ENCODE data around the gene TGFB1I1. TPM values are rescaled to one million over a fixed set of nuclear protein-coding genes. Genes with fewer than 3 reads are reported as not detected.

TGFB1I1 gene
- total RNA-seq, 1 experiment from 2014 or later: 4.3 TPM

- TF ChIP-seq JUN (CRISPR knock-in tag; IDR thresholded peaks at IDR 0.05) (no peak), ELF4 (CRISPR knock-in tag; IDR thresholded peaks at IDR 0.05; ENCODE audit: low read depth) (no peak), CTCF (IDR thresholded peaks at IDR 0.05) (0 out of 2 replicates have a peak, but pooled peaks have one; percentile 33)
These were observed 16.2 kb upstream of the TGFB1I1 start (continued) for GRCh38 chr16:31455601-31456314.

- no peaks in the 10 kb centered on the region for H3K27me3 Mint-ChIP-seq (ENCODE audit: low read depth)
- no peaks in the 10 kb centered on the region for H3K36me3 Mint-ChIP-seq
- ATAC-seq (no peak), DNase-seq (ENCODE audit: low spot score) (no peak)
- peak overlapping the region; percentile 85 for H3K4me3 Mint-ChIP-seq
- ChIA-PET POLR2A (no interaction called here), CTCF (interaction anchor here (0.6 to 12.2 kb wide), 9 partner anchors 14 to 503 kb away, joined by 3 to 221 read pairs (median 7); partner anchors contain the start of genes SLC5A2, TGFB1I1, ZNF267 and ZNF843)
- no peaks in the 10 kb centered on the region for H3K9me3 Mint-ChIP-seq
- no peak for TF ChIP-seq ESRRA (CRISPR knock-in tag; IDR thresholded peaks at IDR 0.05; ENCODE audit: borderline replicate concordance)
- H3K4me1 Mint-ChIP-seq: peaks cover 49% of the 10 kb centered on the region
- H3K27ac Mint-ChIP-seq: no peak overlapping the region
These were observed 15.0 kb upstream of the TGFB1I1 start for GRCh38 chr16:31456988-31457360.

DNA sequence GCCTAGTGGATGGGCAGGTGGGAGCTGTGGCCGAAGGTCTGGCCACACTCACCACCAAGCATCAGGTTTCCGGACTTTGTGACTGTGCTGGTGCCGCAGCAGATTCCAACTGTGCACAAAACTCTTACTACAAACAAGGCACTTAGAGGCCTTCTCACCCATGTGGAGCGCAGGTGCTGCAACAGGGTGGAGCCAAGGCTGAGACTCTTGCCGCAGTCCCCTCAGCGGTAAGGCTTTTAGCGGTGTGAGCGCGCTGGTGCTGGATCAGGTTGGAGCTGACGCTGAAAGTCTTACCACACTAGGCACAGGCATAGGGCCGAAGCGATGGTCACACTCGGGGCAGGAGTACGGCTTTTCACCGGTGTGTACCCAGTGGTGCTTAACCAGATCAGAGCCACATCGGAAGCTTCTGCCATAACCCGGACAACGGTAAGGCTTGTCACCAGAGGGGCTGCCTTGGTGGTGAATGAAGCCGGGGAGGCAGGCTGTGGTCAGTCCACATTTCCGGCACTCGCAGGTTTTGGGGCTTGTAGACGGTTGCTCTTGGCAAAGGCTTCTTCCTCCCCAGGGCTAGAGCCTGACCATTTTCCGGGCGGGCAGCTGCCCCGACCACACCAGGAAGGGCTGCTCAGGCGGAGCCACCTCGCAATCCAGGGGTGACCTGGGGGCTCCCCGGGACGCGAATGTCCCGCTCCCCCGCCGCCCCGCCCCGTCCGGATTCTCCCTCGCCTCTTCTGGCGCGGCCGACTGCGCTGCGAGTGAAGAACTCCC, 13.7 kb upstream of the TGFB1I1 start:
- peaks cover 37% of the 10 kb centered on the region for H3K4me1 Mint-ChIP-seq
- H3K4me3 Mint-ChIP-seq: peak overlapping the region; percentile 85

More for the DNA sequence above, 13.7 kb upstream of the TGFB1I1 start:
- TF ChIP-seq ETV6 (CRISPR knock-in tag; IDR thresholded peaks at IDR 0.05) (no peak), ZNF671 (CRISPR knock-in tag; IDR thresholded peaks at IDR 0.05) (no peak), GABPB1 (CRISPR knock-in tag; IDR thresholded peaks at IDR 0.05) (peak; percentile 40; the same call in 1 of the 2 replicates), FOXJ3 (CRISPR knock-in tag; IDR thresholded peaks at IDR 0.05; ENCODE audit: borderline replicate concordance) (no peak), MYBL2 (CRISPR knock-in tag; IDR thresholded peaks at IDR 0.05) (no peak), JAZF1 (CRISPR knock-in tag; IDR thresholded peaks at IDR 0.05) (no peak), ZSCAN18 (CRISPR knock-in tag; IDR thresholded peaks at IDR 0.05) (no peak), MLX (CRISPR knock-in tag; IDR thresholded peaks at IDR 0.05) (no peak), JUN (CRISPR knock-in tag; IDR thresholded peaks at IDR 0.05) (peak; percentile 13; the same call in 1 of the 2 replicates), KAT7 (CRISPR knock-in tag; IDR thresholded peaks at IDR 0.05; ENCODE audit: borderline replicate concordance) (no peak), ATF2 (CRISPR knock-in tag; IDR thresholded peaks at IDR 0.05; ENCODE audit: borderline replicate concordance, low read depth) (no peak), MAX (CRISPR knock-in tag; IDR thresholded peaks at IDR 0.05) (0 out of 2 replicates have a peak, but pooled peaks have one; percentile 29)
- TF ChIP-seq, protein P1, sequence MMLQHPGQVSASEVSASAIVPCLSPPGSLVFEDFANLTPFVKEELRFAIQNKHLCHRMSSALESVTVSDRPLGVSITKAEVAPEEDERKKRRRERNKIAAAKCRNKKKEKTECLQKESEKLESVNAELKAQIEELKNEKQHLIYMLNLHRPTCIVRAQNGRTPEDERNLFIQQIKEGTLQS (CRISPR knock-in tag; conservative IDR thresholded peaks at IDR 0.05): no peak
- Mint-ChIP-seq H3K36me3 (0 out of 2 replicates have a peak, but pooled peaks cover 4% of the 10 kb centered on the region), H3K9me3 (no peaks in the 10 kb centered on the region), H3K27ac (peak overlapping the region; percentile 79), H3K27me3 (ENCODE audit: low read depth) (no peaks in the 10 kb centered on the region)
- ChIA-PET CTCF (interaction anchor here (0.7 to 12.2 kb wide), 17 partner anchors 14 to 473 kb away, joined by 3 to 221 read pairs (median 7); partner anchors contain the start of genes HSD3B7, SLC5A2, TGFB1I1 and ZNF267), POLR2A (interaction anchor here (0.7 to 3.4 kb wide), 5 partner anchors 16 to 475 kb away, joined by 3 to 13 read pairs (median 6); partner anchors contain the start of genes ZNF267 and ZNF843)
- ATAC-seq: peak; percentile 4
- DNase-seq (ENCODE audit: low spot score): peak; percentile 52

Measured in WTC11 (cell line).